Body of pancreas (tissue), 4 donors: Measurements from ENCODE around the gene ANO2. TPM values are rescaled to one million over a fixed set of nuclear protein-coding genes. Genes with fewer than 3 reads are reported as not detected.

Experiments
- ATAC-seq: fragments of 150-250 bp; one replicate; pipeline ENCODE4 v1.9.1; 2016
- DNase-seq, 4 donors: peaks; one replicate each; pipeline ENCODE4 v3.0.0-alpha.2; 2019
- H3K27ac ChIP-seq, 4 donors: fragments of 200-600 bp; sonication (generic); 1 replicate in 3 of 4; 2 replicates in 1 of 4; pipeline versions ENCODE4 v1.5.1 to v1.6.1; 2016 to 2019; ENCODE audit warnings: mild to moderate bottlenecking in 1 of 4, mixed read lengths in 1 of 4, moderate library complexity in 1 of 4
- H3K27me3 ChIP-seq, 2 donors: fragments of 200-600 bp; sonication (generic); one replicate each; pipeline ENCODE4 v1.6.0; 2016; ENCODE audit warnings: mild to moderate bottlenecking in 1 of 2
- H3K36me3 ChIP-seq, 2 donors: fragments of 200-600 bp; sonication (generic); replicated peaks in 1 of 2; 2 replicates each; pipeline ENCODE4 v1.5.1; 2016; ENCODE audit warnings: low read depth in 2 of 2; ENCODE audit not compliant: insufficient read depth in 1 of 2
- H3K4me1 ChIP-seq: fragments of 200-600 bp; sonication (generic); one replicate; pipeline ENCODE4 v1.6.0; 2016
- H3K4me3 ChIP-seq, 2 donors: fragments of 200-600 bp; sonication (generic); 1 replicate in 1 of 2; 2 replicates in 1 of 2; pipeline ENCODE4 v1.5.1; 2016 to 2019
- H3K9me3 ChIP-seq, 3 donors: fragments of 200-600 bp; sonication (generic); 1 replicate in 2 of 3; 2 replicates in 1 of 3; pipeline ENCODE4 v1.5.1; 2016
- POLR2A ChIP-seq, 3 donors: fragments of 450-650 bp; IDR thresholded peaks; one replicate each; pipeline ENCODE4 v1.6.1; 2016; ENCODE audit warnings: antibody characterized with exemption in 3 of 3, mild to moderate bottlenecking in 2 of 3
- WGBS, 2 donors: methylation state at CpG; one replicate each; pipeline ENCODE4 v1.1.5; 2017; 5-methylcytosine and 5-hydroxymethylcytosine counted together
- intact Hi-C: fragments of 100-400 bp; cut with DNase I; formaldehyde crosslinking; loops from one replicate; pipeline ENCODE4 v1.15.1; 2023
- total RNA-seq, 2 donors: library from RNA; depleted of rRNA; stranded (reverse); fragments of >200 nt; gene quantifications; one replicate each; pipeline ENCODE4 v1.1.0, GENCODE V29; 2016
- TF ChIP-seq, protein P1 (sequence below), 7 experiments: fragments of 450-650 bp in 4 of 7; fragments of 200-600 bp in 3 of 7; sonication (generic) in 3 of 7; IDR thresholded peaks; one replicate each; pipeline ENCODE4 v1.5.1; 2016 to 2019; ENCODE audit warnings: antibody characterized with exemption in 7 of 7

Gene ANO2
- total RNA-seq, 2 donors from 2014 or later: 2.1 to 4.3 TPM

- Histone ChIP-seq H3K36me3 (no peaks in the 10 kb centered on the region), H3K9me3 (no peaks in the 10 kb centered on the region), H3K27me3 (peaks cover 0 to 10% of the 10 kb centered on the region in 2 donors), H3K27ac (no peak overlapping the region), H3K4me3 (no peak overlapping the region), H3K4me1 (no peaks in the 10 kb centered on the region)
- TF ChIP-seq, protein P1, sequence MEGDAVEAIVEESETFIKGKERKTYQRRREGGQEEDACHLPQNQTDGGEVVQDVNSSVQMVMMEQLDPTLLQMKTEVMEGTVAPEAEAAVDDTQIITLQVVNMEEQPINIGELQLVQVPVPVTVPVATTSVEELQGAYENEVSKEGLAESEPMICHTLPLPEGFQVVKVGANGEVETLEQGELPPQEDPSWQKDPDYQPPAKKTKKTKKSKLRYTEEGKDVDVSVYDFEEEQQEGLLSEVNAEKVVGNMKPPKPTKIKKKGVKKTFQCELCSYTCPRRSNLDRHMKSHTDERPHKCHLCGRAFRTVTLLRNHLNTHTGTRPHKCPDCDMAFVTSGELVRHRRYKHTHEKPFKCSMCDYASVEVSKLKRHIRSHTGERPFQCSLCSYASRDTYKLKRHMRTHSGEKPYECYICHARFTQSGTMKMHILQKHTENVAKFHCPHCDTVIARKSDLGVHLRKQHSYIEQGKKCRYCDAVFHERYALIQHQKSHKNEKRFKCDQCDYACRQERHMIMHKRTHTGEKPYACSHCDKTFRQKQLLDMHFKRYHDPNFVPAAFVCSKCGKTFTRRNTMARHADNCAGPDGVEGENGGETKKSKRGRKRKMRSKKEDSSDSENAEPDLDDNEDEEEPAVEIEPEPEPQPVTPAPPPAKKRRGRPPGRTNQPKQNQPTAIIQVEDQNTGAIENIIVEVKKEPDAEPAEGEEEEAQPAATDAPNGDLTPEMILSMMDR (IDR thresholded peaks at IDR 0.05): no peak
- TF ChIP-seq POLR2A (IDR thresholded peaks at IDR 0.05): no peak
- 42 to 56% methylated on average over 17 of the region's 17 CpGs for WGBS, 2 donors
- ATAC-seq: no peak
- no peak for DNase-seq
- intact Hi-C loops: no loop called here
Observed at GRCh38 chr12:5568325-5568981, 376.6 kb downstream of the ANO2 start.

DNA sequence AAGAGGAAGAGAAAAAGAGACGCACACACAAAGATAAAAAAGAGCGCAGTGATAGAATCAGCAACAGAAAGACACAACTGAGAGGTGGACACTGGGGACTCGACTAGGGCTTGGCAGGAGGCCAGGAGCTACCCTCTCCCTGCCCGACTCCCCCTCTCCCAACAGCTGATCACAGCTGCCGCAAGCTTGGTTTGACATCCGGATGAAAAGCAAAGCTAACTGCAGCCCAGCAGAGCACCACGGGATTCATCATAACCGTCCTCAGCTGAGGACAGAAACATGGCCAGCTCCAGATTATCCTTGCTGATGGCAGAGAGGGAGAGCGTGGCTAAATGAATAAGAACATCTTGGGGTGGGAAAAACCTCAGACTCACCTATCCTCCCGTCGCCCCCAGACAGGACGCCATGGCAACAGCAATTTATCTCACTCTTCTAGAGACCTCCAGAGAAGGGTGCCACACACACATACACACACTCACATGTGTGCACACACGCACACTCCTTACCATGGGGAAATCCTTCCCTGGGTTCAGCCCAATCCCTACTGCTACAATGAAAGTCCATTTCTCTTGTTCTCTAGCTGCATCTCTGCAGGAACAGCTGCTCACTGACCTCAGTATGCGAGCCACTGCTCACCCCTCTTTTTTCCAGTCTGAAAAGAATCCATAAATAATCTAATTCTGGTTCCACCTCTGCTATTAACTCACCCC lies 377.9 kb downstream of the ANO2 start:
- DNase-seq (no peak), ATAC-seq (no peak)
- WGBS, 2 donors: 26 to 50% methylated on average over 14 of the region's 14 CpGs
- intact Hi-C loops: no loop called here
- Histone ChIP-seq H3K4me3 (no peak overlapping the region), H3K27ac (no peak overlapping the region), H3K9me3 (no peaks in the 10 kb centered on the region), H3K36me3 (no peaks in the 10 kb centered on the region), H3K4me1 (no peaks in the 10 kb centered on the region), H3K27me3 (peaks cover 0 to 10% of the 10 kb centered on the region in 2 donors)
- TF ChIP-seq, protein P1 (IDR thresholded peaks at IDR 0.05): no peak
- no peak for TF ChIP-seq POLR2A (IDR thresholded peaks at IDR 0.05)

DNA sequence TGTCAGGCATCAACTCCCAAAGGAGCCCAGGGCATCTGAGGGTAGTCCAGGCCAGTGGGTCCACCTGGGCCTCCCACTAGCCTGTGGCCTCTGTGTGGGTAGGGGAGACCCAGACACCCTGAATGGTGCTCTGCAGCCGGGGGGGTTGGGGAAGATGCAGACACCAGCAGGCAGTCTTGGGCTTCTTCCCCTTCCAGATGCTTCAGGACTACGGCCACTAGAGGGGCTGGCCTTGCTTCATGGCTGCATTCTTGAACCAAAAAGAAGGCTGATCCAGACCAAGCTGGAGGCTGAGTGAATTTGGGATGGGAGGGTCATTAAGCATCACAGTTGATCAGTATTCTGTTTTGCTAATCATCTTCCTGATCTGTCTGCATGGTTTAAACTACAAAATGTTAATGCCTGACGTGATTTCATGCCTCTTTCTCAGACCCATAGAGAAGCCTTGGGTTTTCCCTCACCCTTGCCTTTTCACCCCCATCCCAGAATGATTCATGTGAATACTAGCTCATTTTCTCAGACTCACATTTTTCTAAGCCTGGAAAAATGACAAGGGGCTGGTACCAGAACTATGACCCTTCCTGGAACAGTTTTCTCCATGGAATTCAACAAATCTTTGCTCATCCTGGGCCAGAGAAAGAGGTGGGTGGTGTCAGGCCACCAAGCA lies 379.0 kb downstream of the ANO2 start:
- Histone ChIP-seq H3K9me3 (no peaks in the 10 kb centered on the region), H3K4me1 (no peaks in the 10 kb centered on the region), H3K27me3 (peaks cover 0 to 10% of the 10 kb centered on the region in 2 donors), H3K4me3 (no peak overlapping the region), H3K36me3 (no peaks in the 10 kb centered on the region), H3K27ac (no peak overlapping the region)
- intact Hi-C loops: no loop called here
- TF ChIP-seq, protein P1 (IDR thresholded peaks at IDR 0.05): no peak
- no peak for TF ChIP-seq POLR2A (IDR thresholded peaks at IDR 0.05)
- DNase-seq (no peak), ATAC-seq (no peak)
- WGBS, 2 donors: 36 to 71% methylated on average over 3 of the region's 3 CpGs

GRCh38 chr12:5562581-5562980 lies 382.5 kb downstream of the ANO2 start:
- no peak for DNase-seq
- Histone ChIP-seq H3K27ac (no peak overlapping the region), H3K9me3 (no peaks in the 10 kb centered on the region), H3K27me3 (no peaks in the 10 kb centered on the region), H3K36me3 (no peaks in the 10 kb centered on the region), H3K4me1 (no peaks in the 10 kb centered on the region), H3K4me3 (no peak overlapping the region)
- TF ChIP-seq, protein P1 (IDR thresholded peaks at IDR 0.05): no peak
- no peak for TF ChIP-seq POLR2A (IDR thresholded peaks at IDR 0.05)
- ATAC-seq: no peak
- WGBS, 2 donors: 25 to 29% methylated on average over 3 of the region's 3 CpGs
- intact Hi-C loops: no loop called here
